Measurements from ENCODE around the gene EPDR1.

Gene EPDR1

DNA sequence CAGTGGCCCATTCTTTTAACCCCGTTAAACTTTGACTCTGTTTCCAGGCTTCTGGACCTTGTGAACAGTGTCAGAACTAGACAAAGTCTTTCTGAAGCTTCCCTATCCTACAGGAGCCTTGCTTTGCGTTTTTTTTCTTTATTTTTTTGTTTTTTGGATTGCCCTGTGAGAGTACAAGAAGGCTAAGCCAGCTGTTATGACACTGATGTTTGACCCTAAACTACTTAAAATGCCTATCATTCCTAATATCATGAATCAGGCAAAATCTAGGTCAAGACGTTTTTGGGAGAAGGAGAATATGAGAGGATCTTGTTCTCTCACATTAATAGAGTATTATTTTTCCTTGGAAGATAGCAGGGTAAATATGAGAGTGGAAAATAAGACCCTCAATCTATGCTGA lies 79.8 kb downstream of the EPDR1 start:
- ChIA-PET CTCF (no interaction called here), POLR2A (ENCODE audit: low non-redundant PET) (no interaction called here)
- DNase-seq (ENCODE audit: low spot score) = no peak
- TF ChIP-seq, protein P1, sequence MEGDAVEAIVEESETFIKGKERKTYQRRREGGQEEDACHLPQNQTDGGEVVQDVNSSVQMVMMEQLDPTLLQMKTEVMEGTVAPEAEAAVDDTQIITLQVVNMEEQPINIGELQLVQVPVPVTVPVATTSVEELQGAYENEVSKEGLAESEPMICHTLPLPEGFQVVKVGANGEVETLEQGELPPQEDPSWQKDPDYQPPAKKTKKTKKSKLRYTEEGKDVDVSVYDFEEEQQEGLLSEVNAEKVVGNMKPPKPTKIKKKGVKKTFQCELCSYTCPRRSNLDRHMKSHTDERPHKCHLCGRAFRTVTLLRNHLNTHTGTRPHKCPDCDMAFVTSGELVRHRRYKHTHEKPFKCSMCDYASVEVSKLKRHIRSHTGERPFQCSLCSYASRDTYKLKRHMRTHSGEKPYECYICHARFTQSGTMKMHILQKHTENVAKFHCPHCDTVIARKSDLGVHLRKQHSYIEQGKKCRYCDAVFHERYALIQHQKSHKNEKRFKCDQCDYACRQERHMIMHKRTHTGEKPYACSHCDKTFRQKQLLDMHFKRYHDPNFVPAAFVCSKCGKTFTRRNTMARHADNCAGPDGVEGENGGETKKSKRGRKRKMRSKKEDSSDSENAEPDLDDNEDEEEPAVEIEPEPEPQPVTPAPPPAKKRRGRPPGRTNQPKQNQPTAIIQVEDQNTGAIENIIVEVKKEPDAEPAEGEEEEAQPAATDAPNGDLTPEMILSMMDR (conservative IDR thresholded peaks at IDR 0.05; ENCODE audit: low read depth) = no peak
- no peak overlapping the region for H3K27ac ChIP-seq
